Measurements from ENCODE around the gene IFITM2.
"Not testable (repeated sequence)": the region's sequence is repeated elsewhere in the genome, so short reads cannot be mapped to it uniquely, and the experiment has no call there.

GRCh38 chr11:308740-309665 is 1.4 kb downstream of the IFITM2 start:
- TF ChIP-seq CTCF, EP300, POLR2A, POLR2AphosphoS5 (IDR thresholded peaks at IDR 0.05): not testable (repeated sequence)

All from gastroesophageal sphincter (tissue), 3 donors.